OCI-LY3 (cell line): Measurements from ENCODE around the gene SPPL3.

Source experiments
- EZH2phosphoT487 ChIP-seq: fragments of 200-600 bp; shearing (Covaris generic); IDR thresholded peaks from 2 replicates; pipeline ENCODE4 v1.6.1; 2018; ENCODE audit warnings: antibody characterized with exemption, mixed run types, low read depth
- TF ChIP-seq, protein P1 (sequence below): fragments of 200-600, 300-600 bp; sonication (generic); IDR thresholded peaks from 2 replicates; pipeline ENCODE4 v1.5.1; 2014; ENCODE audit warnings: antibody characterized with exemption, low read length, low read depth

DNA sequence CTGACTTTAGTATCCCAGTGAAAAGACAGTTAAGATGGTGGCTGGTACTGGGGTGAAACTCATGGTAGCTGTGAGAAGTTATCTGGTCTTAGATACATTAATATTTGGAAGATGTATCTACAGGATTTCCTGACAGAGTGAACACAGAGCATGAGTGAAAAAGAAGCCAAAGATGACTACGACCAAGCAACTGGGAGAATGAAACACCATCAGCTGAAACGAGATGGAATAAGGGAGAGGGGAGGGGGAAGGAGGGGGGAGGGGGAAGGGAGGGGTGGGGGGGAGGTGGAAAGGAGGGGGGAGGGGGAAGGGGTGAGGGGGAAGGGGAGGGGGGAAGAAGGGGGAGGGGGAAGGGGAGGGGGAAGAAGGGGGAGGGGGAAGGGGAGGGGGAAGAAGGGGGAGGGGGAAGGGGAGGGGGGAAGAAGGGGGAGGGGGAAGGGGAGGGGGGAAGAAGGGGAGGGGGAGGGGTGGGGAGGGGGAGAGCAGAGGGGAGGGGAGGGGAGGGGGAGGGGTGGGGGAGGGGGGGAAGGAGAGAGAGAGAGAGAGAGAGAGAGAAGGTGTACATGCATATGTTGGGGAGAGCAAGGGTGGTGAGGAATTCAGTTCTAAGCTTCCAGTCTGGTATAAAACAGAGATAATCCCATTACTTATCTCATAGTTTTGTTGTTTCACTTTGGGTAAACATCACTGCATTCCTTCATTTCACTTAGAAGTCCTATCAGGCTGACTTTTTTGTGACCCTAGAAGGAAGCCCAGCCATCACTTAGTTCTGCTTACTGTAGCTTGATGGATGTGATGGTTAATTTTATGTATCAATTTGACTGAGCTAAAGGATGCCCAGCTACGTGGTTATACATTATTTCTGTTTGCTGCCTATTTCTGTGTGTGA, 73.9 kb downstream of the SPPL3 start:
- TF ChIP-seq, protein P1, sequence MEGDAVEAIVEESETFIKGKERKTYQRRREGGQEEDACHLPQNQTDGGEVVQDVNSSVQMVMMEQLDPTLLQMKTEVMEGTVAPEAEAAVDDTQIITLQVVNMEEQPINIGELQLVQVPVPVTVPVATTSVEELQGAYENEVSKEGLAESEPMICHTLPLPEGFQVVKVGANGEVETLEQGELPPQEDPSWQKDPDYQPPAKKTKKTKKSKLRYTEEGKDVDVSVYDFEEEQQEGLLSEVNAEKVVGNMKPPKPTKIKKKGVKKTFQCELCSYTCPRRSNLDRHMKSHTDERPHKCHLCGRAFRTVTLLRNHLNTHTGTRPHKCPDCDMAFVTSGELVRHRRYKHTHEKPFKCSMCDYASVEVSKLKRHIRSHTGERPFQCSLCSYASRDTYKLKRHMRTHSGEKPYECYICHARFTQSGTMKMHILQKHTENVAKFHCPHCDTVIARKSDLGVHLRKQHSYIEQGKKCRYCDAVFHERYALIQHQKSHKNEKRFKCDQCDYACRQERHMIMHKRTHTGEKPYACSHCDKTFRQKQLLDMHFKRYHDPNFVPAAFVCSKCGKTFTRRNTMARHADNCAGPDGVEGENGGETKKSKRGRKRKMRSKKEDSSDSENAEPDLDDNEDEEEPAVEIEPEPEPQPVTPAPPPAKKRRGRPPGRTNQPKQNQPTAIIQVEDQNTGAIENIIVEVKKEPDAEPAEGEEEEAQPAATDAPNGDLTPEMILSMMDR, result no peak
- no peak for TF ChIP-seq EZH2phosphoT487
